ACHN (cell line): ENCODE results near the gene NKX2-3.

ENCODE experiments used
- DNase-seq: peaks from one replicate; pipeline ENCODE4 v3.0.0-alpha.2; 2015
- in situ Hi-C: cut with HindIII; loops from 2 replicates; pipeline ENCODE4 v1.10.0; 2017; ENCODE audit warnings: low sequenced_read_pairs, low pct_ligation_motif_present, low pct_unique_long_range_greater_than_20kb

The NKX2-3 gene

DNA sequence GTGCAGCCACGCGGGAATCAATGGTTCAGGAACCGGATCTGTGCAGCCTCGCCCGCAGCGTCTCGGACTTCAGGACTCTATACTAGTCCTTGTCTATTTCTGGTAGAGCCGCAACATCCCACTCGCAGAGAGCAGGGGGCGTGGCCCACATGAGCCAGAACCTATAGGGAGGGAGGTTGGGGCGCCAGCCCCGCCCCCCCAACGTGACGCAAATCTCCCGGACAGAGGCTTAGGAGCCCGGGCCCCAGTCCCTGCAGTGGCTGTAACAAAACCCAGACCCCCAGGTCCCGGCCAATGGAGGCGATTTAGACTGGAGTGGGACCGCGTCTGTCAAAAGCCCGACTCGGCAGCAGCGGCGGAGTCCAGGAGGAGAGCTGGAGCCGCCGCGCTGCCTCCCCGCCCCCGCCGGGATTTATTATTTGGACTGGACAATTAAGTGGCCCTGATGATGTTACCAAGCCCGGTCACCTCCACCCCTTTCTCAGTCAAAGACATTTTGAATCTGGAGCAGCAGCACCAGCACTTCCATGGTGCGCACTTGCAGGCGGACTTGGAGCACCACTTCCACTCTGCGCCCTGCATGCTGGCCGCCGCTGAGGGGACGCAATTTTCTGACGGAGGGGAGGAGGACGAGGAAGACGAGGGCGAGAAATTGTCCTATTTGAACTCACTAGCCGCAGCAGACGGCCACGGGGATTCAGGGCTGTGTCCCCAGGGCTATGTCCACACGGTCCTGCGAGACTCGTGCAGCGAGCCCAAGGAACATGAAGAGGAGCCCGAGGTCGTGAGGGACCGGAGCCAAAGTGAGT lies at the start of gene NKX2-3:
Gene NKX2-3 (plus strand): TSS at position 256 of the 809 bp plus-strand sequence. CDS start 190 bp downstream, at position 446.
- in situ Hi-C loops: no loop called here
- no peak for DNase-seq

- peak; percentile 16 for DNase-seq
- in situ Hi-C loops: no loop called here
Observed at GRCh38 chr10:99484626-99485581, 47.8 kb upstream of the NKX2-3 start.

DNA sequence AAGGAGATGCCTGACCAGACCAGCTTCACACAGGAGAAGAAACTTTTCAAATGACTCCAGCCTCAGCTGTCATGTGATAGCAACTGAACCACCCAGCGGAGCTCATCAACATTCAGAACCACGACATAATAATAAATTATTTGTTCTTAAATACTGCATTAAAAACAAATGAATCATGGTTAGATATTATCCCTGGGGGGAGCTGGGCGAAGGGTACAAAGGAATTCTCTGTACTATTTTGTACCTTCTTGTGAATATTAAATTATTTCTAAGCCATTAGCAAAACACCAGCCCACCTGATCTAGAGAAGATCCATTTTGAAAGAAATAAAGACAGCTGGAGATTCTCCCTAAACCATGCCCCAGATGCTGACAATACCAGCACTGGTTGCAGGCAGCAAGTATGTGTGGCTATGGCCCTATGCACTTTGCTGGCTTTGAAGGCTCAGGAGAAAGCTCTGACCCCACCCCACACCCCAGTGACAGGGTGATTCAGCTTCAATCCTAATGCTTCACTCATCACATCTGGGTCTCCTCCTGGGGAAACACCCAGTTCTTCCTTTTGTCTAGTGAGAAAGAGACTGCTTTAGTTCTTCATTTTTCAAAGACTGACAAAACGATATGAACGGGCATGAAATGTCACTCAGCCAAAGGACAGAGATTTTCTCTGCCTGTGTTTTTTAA lies 45.5 kb upstream of the NKX2-3 start:
- in situ Hi-C loops: no loop called here
- DNase-seq: no peak

DNA sequence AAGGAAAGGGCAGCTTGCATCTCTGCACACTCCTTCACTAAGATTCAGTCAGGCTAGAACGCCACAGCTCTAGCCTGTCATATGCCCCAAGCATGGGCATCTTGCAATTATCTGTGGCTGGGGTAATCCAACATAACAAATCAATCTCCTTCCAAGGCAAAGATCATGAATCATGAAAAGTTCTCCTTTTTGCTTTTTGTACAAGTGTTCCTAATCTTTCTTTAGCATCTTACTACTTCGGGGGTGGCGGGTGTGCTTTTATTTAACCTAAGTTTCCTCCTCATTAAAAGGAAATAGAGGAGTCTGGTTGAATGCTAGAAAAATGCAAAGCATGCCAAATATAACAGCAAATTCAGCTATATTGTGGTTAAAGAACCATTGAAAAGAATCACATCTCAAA lies 43.5 kb upstream of the NKX2-3 start:
- in situ Hi-C loops: no loop called here
- no peak for DNase-seq

DNA sequence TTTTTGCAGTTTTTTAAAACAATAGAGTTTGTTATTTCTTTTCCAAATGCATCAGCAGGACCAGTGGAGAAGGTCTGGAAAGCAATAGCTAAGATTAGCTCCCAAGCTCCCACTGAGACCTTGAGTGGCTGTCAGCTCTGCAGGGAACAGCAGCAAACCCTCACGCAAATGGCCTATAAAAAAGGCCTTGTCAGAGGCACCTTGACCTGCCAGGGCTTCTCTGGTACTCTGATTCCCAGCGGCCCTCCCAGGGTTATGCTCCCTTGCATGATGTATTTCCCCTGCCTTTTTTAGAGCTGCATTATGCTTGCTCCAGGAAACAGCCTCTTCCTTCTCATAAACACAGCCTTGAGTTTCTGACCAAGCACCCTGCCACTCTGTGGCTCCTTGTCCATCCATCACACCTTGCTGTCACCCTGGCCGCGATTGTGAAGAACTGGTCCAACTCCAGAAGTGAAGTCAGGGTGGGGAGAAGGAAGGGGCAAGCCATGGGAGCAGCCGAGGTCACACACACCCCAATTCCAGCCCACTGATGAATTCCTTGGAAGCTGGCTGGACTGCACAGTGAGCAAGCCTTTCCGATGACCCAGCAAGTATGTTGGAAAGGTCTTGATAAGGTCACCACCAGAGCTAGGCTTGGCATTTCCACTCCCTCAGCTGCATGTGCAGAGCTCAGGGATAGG lies 35.3 kb upstream of the NKX2-3 start:
- in situ Hi-C loops: no loop called here
- no peak for DNase-seq

- no peak for DNase-seq
- in situ Hi-C loops: no loop called here
Observed at GRCh38 chr10:99506416-99506815, 26.3 kb upstream of the NKX2-3 start.

- no peak for DNase-seq
- in situ Hi-C loops: no loop called here
Observed at GRCh38 chr10:99507265-99507664, 25.5 kb upstream of the NKX2-3 start.

- in situ Hi-C loops: no loop called here
- DNase-seq: no peak
Observed at GRCh38 chr10:99513061-99513460, 19.7 kb upstream of the NKX2-3 start.

DNA sequence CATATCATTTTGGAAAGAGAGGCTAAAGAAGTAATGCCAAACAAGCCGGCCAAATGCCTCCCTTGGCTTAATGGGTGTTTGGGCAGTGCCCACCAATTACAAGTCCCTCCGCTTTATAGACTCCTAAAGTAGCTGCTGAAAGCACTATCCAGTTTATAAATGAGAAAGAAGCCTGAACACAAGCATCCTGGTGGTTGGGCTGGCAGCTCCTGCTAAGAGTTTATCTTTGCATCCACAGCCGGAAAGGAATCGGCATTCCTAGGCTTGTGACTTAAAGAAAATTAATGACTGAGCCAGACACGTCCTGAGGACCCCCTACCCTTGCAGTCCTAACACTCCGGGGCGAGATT lies 13.1 kb upstream of the NKX2-3 start:
- in situ Hi-C loops: no loop called here

DNA sequence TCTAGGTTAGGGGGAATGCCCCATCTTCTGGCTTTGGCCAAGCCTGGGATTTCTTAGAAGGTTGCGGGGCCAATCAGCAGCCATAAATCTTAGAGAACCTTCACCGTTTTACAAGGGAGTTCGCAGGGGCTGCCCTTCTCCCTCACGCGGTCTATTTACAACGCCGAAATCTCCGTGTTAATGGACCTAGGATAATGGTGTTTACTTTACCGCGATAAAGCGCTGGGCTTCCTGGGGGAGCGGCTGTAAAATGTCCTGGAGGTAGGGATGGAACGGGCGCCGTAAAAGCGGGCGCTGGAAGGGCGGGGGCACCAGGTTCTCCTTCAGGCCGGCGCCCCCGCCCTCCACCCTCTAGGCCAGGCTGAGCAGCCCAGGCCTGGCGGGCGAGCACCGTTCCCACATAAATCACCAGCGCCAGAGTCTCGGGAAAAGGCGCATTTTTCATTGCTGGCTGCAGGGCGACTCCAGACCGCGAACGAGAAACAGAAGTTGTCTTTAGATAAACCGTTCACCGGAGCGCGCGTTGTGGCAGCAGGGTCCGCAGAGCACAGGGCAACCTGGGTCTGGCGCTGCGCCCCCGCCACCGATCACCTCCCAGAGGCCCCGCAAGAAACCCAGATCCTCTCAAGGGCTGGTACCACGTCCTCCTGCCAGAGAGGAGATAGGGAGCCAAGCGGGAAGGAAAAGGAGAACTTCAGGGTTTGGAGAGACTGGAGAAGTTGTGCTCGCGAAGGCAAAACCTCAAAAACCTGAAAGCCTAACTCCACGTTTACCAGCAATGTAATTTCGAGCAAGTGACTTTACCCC lies 12.5 kb upstream of the NKX2-3 start:
- DNase-seq: no peak
- in situ Hi-C loops: no loop called here

More for the DNA sequence above, 13.1 kb upstream of the NKX2-3 start:
- no peak for DNase-seq

DNA sequence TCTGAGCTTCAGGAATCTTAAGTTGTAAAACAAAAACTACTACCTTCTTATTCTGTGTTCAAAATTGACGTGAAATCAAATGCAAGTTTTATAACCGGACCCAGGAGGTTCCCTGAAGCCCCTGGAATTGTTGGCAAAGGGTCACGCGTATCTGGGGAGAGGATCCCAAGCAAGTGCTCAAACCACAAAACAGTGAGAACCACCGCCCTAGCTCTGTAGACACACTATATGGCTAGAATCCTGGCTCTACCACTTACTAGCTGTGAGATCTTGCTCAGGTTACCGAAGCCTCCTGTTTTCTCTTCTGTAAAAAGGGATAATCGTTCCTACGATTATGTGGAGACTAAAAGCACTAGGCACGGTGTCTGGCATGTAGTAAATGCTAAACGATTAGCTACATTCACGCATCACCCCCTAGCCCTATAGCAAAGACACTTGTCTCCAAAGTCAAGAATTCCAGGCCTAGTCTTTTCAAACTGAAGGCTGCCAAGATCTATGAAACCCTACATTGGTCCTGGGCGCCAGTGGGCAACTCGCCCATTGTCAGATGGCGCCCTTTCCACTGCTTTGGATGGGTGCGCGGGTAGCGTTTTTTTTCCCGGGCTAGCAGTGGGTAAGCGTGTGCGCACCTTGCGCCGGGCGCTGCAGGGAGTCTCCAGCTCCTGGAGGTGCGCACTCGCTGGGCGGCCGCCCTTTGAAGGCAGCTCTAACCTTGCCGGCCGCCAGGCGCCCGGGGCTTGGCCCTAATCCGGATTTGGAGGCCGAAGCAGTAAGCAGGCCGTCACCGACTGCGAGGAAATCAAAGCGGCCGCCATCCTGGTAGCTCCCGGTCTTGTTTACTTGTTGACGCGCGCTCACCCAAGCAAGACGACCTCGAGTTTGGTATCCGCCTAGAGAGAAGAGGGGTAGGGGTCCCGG lies 11.6 kb upstream of the NKX2-3 start:
- in situ Hi-C loops: no loop called here
- no peak for DNase-seq

GRCh38 chr10:99521765-99522469 lies 10.8 kb upstream of the NKX2-3 start:
- DNase-seq: no peak
- in situ Hi-C loops: no loop called here

GRCh38 chr10:99522470-99523250 lies 10.1 kb upstream of the NKX2-3 start:
- no peak for DNase-seq
- in situ Hi-C loops: no loop called here

GRCh38 chr10:99523251-99523773 lies 9.4 kb upstream of the NKX2-3 start:
- peak; percentile 14 for DNase-seq
- in situ Hi-C loops: no loop called here

DNA sequence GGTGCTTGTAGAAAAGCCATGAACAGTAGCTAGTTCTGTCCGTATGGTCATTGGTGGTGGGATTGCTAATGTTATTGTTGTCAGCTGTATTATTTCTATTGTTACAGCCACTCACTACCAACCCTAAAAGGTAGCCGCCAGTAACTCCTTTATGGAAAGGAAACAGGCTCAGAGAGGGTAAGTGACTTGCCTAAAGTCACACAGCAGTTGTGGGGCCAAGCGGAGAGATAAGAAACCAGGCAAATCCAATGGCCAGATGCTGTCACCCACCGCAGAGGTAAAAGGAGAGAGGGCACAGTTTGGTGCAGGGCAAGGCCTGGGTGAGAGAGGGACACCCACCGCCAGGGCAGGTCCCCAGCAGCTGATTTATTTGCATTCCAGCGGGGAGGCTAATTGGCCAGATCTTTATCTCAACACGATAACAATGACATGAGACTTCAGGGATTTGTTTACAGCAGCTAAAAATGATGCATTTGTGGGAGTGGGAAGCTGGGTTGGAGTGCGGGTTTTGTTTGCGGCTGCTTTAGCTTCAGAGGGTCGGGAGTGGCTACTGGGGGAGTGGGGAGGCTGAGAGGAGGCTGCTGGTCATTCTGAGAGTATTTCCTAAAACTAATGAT lies 8.6 kb upstream of the NKX2-3 start:
- DNase-seq: no peak

More for the DNA sequence above, 8.6 kb upstream of the NKX2-3 start:
- in situ Hi-C loops: no loop called here
